G401 (cell line): ENCODE data around the gene SYT3. TPM values are rescaled to one million over a fixed set of nuclear protein-coding genes. Genes with fewer than 3 reads are reported as not detected.
"Not testable (repeated sequence)": the region's sequence is repeated elsewhere in the genome, so short reads cannot be mapped to it uniquely, and the experiment has no call there.

Source experiments
- DNase-seq: peaks from one replicate; pipeline ENCODE4 v3.0.0-alpha.2; 2015; ENCODE audit warnings: low spot score
- in situ Hi-C: cut with HindIII; loops from 2 replicates; pipeline ENCODE4 v1.10.0; 2016; ENCODE audit warnings: low sequenced_read_pairs, mixed read lengths
- total RNA-seq: library from RNA; depleted of rRNA; stranded (reverse); fragments of >200 nt; shearing (Covaris generic); gene quantifications from 2 replicates; pipeline ENCODE4 v1.2.3, GENCODE V29; 2014

SYT3 gene
- total RNA-seq, 1 experiment from 2014 or later: 2.7 TPM

- in situ Hi-C loops: no loop called here
- peak; percentile 99 for DNase-seq
These were observed 31.6 kb downstream of the SYT3 start for GRCh38 chr19:50607874-50608785.

- no peak for DNase-seq
- in situ Hi-C loops: no loop called here
These were observed 32.3 kb downstream of the SYT3 start for GRCh38 chr19:50607388-50607787.

GRCh38 chr19:50606059-50606836 is 33.4 kb downstream of the SYT3 start:
- DNase-seq: peak; percentile 25
- in situ Hi-C loops: not testable (repeated sequence)

DNA sequence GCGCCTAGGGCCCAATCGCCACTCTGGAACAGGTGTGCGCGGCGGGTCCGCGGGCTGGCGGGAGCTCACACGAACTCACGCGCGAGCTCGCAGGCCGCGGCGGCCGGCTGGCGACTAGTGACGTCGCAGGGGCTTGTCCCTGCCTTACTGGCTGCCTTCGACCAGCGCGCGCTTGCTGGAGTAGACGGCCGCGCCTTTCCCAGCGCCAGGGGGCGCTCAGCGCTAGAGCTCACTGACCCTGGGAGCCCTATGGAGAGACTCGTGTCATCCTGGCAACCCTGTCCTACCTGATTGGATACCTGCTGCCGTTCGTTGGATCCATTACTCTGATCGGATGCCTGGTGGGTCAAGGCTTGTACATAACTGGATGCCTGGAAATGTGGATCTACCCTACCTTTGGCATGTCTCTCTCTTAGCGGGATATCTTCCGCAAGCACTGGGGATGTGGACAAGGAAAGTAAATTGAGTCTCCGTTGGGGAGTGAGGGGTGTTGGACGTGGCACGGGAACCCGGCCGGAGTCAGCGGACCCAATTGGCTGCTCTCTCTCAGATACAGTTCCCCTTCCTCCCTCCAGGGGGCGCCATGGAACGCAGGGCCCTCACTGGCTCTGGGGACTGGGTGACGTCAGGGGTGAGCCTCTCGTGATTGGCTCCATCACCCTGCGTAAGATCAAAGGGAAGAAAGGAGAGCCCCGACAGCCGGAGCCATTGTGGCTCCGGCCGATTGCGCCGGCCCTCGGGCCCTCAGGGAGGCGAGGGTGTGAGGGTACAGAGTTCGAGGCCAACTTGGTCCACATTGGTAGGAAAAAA is 35.2 kb downstream of the SYT3 start:
- in situ Hi-C loops, DNase-seq: not testable (repeated sequence)

DNA sequence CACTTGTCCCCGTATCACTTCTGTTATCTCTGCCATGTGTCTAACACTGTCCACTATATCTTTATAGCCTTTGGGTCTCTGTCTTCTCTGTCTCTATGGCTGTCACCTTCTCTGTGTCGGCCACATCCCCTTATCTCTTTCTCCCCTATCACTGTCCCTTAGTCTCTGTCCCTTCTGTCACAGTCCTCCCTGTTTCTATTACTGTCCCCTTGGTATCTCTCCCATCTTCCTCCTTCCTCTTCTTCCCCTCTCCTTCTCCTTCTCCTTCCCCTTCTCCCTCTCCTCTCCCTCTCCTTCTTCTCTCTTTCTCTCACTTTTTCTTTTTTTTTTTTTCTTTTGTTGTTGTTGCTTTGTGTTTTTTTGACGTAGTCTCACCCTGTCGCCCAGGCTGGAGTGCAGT is 36.7 kb downstream of the SYT3 start:
- DNase-seq: no peak
- in situ Hi-C loops: no loop called here

DNA sequence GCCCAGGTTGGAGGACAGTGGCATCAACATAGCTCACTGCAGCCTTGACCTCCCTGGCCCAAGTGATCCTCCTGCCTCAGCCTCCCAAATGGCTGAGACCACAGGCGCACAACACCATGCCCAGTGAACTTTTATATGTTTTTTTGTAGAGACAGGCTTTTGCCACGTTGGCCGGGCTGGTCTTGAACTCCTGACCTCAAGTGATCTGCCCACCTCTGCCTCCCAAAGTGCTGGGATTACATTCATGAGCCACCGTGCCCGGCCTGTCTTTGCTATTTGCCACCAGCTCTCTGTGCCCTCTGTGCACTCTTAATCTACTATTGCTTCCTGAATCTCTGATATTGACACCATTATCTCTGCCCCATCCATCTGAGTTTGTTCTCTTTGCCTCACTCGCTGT is 37.2 kb downstream of the SYT3 start:
- no peak for DNase-seq
- in situ Hi-C loops: no loop called here

- in situ Hi-C loops: no loop called here
- no peak for DNase-seq
These were observed 37.6 kb downstream of the SYT3 start for GRCh38 chr19:50602089-50602422.

DNA sequence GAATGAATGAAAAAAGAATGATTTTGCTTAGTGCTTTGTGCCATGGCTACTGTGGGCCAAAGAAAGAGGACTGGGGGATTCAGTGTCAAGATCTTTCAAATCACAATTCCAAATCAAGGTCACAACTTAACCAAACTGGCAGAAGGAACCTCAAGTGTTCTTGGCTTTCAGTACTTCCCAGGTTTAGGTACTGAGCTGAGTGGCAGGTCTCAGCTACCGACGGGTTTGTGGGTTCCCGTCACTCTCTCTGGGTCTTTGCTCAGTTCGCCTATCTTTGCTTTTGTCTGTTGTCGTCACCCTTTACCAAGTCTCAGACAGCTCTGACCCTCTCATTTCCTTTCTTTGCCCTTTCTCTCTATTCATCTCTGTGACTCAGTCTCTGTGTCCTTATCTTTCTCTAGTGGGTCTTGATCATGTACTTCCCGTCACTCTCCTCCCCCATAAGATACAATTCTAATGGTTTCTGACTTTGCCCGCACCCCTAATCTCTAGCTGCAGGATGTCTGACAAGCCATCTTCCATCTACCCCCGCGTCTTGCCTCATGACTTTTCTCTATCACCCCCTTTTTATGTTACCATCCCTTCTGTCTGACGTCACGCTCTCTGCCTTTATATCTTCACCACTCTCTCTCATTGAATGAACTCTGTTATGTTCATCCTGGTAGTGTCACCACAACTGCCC is 38.1 kb downstream of the SYT3 start:
- no peak for DNase-seq
- in situ Hi-C loops: no loop called here

- in situ Hi-C loops: no loop called here
- DNase-seq: no peak
These were observed 40.3 kb downstream of the SYT3 start for GRCh38 chr19:50599427-50599826.

- in situ Hi-C loops: no loop called here
- no peak for DNase-seq
These were observed 49.5 kb downstream of the SYT3 start for GRCh38 chr19:50590191-50590590.

- in situ Hi-C loops, DNase-seq: not testable (repeated sequence)
These were observed 57.7 kb downstream of the SYT3 start for GRCh38 chr19:50581795-50582660.

GRCh38 chr19:50580970-50581634 is 58.6 kb downstream of the SYT3 start:
- in situ Hi-C loops: no loop called here
- DNase-seq: no peak

GRCh38 chr19:50580240-50580639 is 59.4 kb downstream of the SYT3 start:
- in situ Hi-C loops: no loop called here

GRCh38 chr19:50576769-50577168 is 62.9 kb downstream of the SYT3 start:
- in situ Hi-C loops, DNase-seq: not testable (repeated sequence)

More at GRCh38 chr19:50580240-50580639, 59.4 kb downstream of the SYT3 start:
- no peak for DNase-seq

DNA sequence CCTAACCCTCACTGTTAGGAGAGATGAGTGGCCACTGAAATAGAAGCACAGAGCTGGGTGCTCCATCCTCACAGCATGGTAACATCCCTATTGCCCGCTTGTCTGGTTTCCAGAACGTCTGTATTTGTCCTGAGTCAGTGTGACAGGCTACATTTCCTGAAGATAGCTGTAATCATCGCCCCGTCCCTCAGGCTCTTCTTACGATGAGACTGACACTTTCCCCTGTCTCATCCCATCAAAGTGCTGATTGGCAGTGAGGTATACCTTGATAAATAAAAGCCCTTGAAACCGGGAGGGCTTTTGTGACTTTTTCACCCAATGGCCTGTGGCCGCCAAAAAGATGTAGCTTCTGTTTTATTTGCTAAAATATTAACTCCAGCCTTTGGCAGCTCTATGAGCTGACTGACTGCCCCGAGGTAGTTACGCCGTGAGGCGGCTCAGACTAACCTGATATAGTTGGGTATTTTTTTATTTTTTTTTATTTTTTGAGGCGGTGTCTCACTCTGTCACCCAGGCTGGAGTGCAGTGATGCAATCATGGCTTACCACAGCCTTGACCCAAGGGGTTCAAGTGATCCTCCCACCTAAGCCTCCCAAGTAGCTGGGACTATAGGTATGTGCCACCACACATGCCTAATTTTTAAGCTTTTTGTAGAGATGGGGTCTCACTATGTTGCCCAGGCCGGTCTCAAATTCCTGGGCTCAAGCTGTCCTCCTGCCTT is 65.8 kb downstream of the SYT3 start:
- in situ Hi-C loops: no loop called here
- DNase-seq: no peak
